ENCODE results near the gene CHIT1.
"Not testable (repeated sequence)": the region's sequence is repeated elsewhere in the genome, so short reads cannot be mapped to it uniquely, and the experiment has no call there.

Gene CHIT1

DNA sequence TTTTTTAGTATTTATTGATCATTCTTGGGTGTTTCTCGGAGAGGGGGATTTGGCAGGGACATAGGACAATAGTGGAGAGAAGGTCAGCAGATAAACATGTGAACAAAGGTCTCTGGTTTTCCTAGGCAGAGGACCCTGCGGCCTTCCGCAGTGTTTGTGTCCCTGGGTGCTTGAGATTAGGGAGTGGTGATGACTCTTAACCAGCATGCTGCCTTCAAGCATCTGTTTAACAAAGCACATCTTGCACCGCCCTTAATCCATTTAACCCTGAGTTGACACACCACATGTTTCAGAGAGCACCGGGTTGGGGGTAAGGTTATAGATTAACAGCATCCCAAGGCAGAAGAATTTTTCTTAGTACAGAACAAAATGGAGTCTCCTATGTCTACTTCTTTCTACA, 36.7 kb upstream of the CHIT1 start:
- DNase-seq (ENCODE audit: low read depth) = not testable (repeated sequence)

DNA sequence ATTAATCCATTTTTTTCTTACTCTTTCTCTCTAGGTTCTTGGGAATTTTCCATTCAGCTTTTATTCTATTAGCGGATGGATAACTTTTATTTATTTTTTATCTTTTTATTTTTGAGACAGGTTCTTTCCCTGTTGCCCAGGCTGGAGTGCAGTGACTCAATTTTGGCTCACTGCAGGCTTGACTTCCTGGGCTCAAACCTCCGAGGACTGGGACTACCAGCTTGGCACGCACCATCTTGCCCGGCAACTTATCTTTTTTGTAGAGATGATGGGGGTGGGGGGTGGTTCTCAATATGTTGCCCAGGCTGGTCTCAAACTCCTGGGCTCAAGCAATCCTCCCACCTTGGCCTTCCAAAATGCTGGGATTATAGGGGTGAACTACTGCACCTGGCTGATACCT, 36.1 kb upstream of the CHIT1 start:
- DNase-seq (ENCODE audit: low read depth) = no peak

DNA sequence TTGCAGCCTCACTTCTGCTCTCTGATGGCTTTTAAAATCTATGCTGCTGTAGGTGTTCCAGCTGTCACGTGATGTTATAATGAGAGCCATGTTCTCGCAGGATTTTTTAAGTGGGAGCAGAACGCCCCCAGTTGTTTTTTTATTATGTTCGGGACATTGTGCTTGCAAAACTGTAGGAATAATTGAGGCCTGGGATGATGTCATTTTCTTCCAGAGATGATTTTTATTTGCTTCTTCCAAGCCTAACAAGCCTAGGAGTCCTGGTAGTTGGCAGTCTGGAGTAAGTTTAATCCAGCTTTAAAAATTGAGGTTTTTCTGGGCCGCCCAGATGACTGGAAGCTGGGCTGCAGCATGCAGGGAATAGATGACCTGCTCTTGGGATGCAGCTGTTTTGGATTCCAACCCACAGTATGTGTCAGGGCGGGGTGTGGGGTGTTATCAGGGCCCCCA, 34.6 kb upstream of the CHIT1 start:
- no peak for DNase-seq (ENCODE audit: low read depth)

DNA sequence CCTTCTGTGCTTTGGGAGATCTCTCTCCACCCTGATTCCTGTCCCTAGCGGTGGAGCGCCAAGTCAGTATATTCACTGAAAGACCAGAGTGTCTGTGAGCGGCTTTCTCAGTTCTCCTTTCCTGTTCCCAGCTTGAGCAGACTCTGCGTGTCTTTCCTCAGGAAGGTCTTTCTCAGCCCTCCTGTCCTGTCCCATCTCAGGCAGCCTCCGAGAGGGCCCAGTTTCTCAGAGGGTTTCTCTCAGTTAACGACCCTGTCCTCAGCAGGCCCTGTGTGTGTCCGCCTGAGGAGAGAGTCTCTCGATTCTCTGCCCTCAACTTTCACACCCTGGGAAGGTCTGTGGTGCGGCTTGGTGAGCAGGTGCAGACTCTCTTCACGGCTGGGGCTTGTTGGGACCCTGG, 34.0 kb upstream of the CHIT1 start:
- DNase-seq (ENCODE audit: low read depth) = no peak

DNA sequence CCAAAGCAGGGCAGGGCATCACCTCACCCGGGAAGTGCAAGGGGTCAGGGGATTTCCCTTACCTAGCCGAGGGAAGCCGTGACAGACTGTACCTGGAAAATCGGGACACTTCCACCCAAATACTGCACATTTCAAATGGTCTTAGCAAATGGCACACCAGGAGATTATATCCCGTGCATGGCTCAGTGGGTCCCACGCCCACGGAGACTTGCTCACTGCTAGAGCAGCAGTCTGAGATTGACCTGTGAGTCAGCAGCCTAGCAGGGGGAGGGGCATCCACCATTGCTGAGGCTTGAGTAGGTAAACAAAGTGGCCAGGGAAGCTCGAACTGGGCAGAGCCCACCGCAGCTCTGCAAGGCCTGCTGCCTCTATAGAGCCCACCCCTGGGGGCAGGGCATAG, 27.2 kb upstream of the CHIT1 start:
- not testable (repeated sequence) for DNase-seq (ENCODE audit: low read depth)

DNA sequence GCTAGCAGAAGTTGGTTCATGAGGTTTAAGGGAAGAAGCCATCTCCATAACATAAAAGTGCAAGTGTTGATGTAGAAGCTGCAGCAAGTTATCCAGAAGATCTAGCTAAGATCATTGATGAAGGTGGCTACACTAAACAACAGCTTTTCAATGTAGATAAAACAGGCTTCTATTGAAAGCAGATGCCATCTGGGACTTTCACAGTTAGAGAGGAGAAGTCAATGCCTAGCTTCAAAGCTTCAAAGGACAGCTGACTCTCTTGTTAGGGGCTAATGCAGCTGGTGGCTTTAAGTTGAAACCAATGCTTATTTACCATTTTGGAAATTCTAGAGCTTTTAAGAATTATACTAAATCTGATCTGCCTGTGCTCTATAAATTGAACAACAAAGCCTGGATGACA, 25.3 kb upstream of the CHIT1 start:
- not testable (repeated sequence) for DNase-seq (ENCODE audit: low read depth)

DNA sequence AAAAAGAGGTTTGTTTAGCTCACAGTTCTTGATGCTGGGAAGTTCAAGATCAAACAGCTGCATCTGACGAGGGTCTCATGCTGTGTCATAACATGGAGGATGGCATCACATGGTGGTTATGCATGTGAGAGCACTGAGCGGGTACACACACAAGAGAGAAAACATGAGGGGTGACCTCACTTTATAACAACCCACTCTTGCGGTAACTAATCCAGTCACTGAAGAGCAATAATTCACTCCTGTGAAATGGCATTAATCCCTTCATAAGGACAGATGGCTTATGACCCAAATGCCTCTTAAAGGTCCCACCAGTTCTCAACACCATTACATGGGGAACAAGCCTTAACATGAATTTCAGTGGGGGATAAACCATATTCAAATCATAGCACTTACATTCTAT, 23.2 kb upstream of the CHIT1 start:
- DNase-seq (ENCODE audit: low read depth) = no peak

DNA sequence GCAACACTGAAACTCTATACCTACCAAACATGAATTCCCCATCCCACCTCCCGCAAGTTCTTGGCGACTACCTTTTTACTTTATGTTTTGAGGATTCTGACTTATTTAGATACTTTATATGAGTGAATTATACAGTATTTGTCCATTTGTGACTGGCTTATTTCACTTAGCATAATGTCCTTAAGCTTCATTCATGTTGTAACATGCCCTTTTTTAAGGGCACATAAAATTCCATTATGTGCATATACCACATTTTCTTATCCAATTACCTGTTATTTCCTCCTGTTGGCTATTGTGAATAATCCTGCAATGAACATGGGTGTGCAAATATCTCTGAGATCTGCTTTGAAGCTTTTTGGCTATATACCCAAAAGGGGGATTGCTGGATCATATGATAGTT, 22.0 kb upstream of the CHIT1 start:
- DNase-seq (ENCODE audit: low read depth) = no peak

DNA sequence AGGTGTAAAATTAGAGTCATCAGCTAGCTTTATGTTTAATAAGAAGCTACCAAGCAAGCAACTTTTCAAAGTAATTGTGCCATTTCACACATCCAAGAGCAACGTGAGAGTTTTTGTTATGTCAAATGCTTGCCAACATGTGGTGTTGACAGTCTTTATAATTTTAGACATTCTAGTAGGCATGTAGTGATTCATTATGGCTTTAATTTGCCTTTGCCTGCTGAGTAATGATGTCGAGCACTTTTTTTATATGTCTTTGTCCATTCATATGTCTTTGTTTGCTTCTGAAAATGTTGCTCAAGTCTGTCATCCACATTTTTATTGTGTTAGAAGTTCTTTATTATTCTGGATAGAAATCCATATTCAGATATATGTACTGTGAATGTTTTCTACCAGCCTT, 21.4 kb upstream of the CHIT1 start:
- no peak for DNase-seq (ENCODE audit: low read depth)

DNA sequence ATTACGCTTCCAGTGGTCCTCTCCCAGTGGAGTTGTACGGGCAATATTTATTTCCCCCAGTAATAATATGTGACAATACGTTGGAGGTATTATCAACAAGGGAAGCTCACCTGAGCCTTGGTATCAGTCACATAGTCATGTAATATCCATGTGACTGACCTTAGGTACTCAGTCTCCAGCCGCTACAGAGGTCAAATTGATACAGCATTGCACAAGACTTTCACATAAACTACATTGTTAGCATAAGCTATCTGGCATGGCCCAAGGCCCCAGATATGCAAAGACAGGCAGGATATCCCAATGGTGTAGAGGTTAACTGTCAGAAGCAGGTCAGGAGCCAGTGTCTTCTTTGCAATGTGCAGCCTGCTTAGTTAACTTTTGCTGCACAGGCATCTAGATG, 15.3 kb upstream of the CHIT1 start:
- no peak for DNase-seq (ENCODE audit: low read depth)

DNA sequence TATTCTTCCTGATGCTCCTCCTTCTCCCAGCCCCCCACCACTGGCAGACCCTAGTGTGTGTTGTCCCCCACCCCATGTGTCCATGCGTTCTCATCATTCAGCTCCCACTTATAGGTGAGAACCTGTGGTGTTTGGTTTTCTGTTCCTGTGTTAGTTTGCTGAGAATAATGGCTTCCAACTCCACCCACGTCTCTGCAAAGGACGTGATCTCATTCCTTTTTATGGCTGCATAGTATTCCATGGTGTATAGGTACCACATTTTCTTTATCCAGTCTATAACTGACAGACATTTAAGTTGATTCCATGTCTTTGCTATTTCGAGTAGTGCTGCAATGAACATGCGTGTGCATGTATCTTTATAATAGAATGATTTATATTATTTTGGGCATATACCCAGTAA, 12.2 kb upstream of the CHIT1 start:
- not testable (repeated sequence) for DNase-seq (ENCODE audit: low read depth)

DNA sequence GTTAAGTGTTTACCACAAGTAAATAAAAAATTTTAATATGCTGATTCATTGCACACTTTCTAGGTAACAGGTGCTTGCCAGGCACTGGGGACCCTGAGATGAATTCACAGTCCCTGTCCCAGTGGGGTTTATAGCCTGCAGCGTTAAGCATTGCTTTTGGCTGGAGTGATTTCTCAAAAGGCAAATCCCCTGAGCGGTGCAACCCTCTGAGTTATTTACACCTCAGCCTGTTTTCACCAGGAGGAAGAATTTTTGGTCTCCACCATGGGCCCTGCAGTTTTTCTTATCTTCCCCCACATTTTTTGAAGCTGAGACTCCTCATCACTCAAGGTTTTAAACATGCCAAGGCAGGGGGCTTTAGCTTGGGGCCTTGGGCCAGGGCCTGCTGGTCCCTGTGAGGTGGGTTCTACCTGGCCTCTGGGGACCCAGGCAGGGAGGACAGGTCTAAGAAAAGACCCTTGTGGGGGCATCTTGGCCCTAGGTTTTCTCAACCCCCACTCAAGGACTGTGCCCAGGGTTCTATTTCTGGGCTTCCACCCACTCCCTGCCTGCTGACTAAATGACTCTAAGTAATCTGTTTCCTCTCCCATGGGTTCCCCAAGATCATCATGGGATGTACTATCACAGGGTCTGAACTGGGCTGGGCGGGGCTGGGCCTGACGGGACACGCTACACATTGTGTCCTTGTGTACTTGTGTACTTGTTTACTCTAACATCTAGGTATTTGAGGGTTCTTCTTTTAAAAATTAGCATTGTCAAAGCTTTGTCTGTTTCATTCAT, 10.2 kb upstream of the CHIT1 start:
- no peak for DNase-seq (ENCODE audit: low read depth)

DNA sequence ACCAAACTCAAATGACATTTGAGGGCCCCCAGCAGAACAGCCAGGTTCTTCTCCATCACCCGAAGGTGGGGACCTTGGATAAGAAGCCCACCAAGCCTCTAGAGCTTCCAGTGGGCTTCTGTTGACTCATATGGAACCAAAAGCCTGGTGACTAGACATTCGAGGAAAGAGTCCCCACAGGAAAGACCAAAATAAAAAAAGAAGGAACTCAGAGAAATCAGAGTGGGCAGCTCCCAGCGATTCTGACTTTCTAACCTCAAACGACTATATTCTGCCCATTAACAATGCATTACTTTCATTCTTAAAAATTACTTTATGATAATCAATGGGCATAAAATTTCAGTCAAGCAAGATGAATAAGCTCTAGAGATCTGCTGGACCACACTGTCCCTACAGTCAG, 9.6 kb upstream of the CHIT1 start:
- no peak for DNase-seq (ENCODE audit: low read depth)

DNA sequence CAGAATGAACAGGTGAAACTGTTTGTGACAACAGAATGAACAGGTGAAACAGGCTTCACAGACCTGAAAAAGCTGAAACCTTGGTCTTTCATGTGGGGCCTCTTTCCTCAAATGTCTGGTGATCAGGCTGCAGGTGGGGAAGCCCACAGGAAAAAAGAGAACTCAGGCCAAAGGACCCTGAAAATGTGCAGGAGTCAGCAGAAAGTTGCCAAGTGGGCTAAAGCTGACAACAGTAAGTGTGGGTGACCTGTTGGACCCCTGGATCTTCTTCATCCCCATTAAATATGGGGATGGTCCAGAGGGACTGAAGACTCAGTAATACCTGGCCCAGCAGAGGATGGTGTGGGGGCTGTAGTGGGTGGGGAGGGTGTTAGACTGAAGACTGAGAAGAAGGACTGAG, 9.1 kb upstream of the CHIT1 start:
- no peak for DNase-seq (ENCODE audit: low read depth)

DNA sequence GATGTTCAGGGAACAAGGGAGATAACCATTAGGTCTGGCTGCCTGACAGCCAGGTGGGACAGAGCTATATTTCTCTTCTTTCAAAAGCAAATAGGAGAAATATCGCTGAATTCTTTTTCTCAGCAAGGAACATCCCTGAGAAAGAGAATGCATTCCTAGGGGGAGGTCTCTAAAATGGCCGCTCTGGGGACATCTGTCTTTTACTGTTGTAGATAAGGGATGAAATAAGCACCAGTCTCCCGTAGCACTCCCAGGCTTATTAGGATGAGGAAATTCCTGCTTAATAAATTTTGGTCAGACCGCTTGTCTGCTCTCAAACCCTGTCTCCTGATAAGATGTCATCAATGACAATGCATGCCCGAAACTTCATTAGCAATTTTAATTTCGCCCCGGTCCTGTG, 5.4 kb upstream of the CHIT1 start:
- DNase-seq (ENCODE audit: low read depth) = not testable (repeated sequence)

DNA sequence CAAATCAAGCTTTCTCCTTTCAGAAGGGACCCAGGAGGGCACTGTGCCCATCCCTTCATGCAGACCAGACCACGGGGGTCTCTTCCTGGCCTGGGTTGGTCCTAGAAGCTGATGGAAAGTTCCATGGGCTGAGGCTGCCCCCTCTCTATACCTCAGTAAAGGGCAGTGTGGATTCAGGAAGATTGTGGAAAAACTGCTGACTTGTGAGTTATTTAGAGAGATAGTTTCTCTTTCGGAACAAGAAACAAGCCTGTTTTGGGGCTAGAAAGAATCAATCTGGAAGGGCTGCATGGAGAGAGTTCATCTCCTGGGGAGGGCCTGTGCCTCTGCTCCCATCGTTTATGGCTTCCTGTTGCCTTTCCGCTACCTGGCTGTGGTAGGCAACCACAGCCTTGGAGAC, 803 bp downstream of the CHIT1 start:
- DNase-seq (ENCODE audit: low read depth) = no peak

DNA sequence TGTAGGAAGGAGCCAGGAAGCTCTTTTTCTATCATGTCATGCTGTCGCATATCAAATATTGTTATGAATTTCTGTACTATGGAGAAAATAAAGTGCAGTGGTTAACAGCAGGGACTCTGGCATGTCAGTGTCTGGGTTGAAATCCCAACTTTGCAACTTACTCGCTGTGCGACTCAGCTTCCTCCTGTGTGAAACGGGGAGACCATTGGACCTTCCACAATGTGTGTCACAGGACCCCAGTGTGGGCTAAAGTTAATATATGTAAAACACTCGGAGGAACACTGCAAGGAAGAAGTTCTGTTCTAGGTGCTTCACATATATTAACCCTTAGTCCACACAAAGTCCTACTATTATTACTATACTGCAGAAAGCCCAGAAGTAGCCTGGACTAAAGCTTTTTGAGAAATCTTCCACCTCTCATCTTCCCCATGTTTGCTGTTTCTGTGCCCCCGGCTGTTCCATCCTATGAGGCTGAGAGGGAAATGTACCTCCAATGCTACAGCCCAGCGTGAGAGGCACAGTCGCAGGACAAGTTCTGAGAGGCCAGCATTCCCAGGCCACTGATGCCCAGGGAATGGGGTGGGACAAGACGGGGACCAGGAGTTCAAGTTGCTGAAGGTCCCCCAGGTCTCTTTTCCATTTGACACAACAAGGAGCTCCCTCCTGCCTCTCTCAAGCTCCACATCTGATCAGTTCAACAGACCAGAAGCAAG, 1.9 kb downstream of the CHIT1 start:
- no peak for DNase-seq (ENCODE audit: low read depth)

DNA sequence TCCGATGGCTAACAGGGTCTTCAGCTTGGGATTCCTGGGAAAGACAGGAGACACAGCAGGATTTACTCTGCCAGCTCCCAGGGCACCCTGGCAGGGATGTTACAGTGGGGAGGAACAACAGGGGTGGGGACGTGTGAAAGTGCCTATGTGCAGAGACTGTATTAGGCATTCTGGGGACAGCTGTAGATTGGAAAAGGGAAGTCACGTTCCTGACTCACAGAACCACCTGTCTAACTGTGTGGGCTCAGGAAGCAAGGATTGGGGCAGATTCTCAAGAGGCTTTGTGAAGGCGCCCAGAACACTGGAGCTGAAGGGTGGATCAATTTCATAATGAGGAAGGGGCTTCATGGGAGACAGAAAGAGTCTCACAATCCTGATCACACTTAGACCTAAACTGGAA, 4.4 kb downstream of the CHIT1 start:
- no peak for DNase-seq (ENCODE audit: low read depth)

DNA sequence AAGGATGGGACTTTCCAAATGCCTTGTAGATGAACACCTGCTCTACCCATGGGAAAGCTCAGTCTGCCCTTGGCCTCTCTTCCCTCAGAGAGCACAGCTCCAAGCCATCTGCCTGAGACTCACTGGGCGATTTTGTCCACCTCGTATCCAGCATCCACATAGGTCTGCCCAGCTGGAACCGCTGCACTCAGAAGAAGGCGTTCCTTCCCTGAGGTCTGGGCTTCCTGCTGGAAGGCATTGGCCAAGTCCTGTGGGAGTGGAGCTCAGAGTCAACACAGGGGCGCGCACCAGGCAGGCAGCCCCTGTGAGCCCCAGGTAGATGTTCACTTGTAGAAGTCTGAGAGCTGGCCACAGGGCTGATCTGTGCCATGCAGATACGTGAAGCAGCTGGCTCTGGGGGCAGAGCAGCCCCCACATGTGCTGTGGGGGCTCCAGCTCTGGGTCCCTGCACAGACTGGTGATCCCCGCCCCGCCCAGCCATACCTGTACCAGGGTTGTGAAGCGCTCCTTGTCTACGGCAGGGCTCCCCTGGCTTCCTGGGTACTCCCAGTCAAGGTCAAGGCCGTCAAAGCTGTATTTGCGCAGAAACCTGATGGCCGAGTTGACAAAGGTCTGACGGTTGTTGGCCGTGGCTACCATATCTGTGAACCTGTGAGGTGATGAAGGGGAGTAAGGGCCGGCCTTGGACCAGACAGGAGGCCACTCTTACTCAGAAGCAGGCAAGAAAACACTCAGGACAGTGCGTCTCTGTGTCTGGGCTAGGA, 6.3 kb downstream of the CHIT1 start:
- no peak for DNase-seq (ENCODE audit: low read depth)

DNA sequence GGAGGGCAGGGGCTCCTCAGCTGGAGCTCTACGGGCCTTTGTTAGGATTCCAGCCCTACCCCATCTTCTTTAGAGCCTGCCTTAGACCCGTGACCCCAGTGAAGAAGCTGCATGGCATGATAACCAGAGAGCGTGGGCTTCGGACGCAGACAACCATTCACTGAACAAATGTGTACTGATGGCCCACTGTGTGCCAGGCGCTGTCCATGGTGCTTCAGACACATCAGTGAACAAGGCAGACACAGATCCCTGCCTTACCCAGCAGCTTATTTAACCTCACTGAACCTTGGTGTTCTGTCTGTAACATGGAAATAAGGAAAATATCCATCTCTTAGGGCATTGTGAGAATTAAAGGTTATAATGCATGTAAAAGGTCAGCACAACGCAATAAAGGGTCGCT, 9.5 kb downstream of the CHIT1 start:
- no peak for DNase-seq (ENCODE audit: low read depth)

DNA sequence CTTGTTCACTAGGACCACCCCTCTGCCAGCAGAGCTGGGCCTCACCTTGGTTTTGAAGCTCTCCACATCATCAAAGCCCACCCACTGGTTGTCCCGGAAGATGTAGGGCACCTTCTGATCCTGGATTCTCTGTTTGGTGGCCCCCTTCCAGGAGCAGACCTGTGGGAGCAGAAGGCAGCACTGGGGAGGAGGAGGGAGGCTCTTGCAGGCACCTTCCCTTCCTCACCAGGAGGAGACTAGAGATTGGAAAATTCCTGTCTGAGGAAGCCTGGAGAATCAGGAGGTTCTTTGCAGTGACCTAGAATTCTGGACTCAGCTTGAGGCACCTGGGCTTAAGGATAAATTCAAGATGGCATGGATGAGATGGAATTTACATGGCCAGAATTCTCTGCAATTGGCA, 10.3 kb downstream of the CHIT1 start:
- DNase-seq (ENCODE audit: low read depth) = no peak

DNA sequence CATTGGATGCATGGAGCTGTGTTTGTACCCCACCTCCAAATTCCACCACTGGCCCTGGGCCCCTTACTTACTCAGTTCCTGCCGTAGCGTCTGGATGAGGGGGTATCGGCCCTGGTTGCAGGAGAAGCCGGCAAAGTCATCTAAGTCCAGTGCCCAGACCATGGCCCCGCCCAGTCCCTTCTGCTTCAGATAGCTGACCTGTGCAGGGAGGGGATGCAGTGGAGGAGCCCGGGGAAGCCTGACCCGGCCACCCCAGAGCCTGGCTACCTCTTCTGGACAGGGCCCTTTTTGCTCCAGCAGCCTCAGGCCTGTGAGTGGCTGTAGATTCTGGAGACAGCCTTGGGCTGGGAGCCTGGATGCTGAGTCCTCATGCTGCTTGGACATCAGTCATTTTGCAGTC, 11.8 kb downstream of the CHIT1 start:
- no peak for DNase-seq (ENCODE audit: low read depth)

DNA sequence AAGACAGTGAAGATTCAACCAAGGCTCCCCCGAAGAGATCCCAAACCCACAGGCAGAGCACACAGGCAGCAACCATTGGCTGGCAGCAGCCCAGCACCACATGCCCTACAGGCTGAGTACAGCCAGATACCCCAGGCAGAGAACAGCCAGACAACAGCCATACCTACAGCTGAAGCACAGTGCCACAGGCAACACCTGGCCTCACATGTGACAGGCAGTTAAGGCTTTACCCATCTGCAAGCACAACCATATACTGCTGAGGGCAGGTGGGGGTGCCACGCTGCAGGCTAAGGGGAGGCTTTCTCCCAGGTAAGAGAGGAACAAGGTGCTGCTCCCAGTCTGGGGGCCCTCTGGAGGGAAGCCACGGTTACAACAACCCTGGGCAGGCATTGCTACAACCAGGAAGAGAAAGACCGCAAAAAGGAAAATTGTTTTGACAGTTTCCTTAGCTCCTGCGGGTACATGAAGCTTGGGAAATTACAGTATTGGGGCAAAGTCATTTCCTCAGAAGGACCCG, 12.3 kb downstream of the CHIT1 start:
- no peak for DNase-seq (ENCODE audit: low read depth)
